ENCODE results near the gene FBN1.

DNA sequence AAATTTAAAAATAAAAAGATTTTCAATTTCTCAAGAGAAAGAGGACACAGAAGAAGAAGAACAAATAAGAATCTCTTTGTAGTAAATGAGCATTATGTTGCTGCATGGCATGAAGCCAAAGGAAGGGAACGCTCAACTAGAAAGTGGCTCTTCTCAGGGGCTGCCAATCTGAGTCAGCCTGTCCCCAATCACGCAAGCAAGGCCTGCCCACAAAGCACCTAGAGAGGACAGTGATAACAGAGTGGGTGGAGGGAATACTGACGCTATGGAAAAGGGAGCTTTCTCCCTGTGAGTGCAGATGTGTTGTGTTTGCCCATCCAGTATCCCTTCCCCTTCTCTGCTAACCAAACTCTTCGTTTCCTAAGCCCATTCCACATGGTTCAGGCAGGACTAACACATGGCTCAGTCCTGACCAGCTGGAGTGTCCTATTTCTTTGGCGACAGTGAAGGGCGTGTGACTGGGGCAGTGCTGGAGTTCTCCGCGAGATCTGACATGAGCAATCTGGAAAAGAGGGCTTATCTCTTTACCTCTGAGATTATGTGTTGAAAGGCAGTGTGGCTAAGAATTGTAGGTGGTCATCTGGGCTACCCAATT, 14.2 kb downstream of the FBN1 start:
- TF ChIP-seq INSM2 (tag by site-specific recombination; IDR thresholded peaks at IDR 0.05) (no peak), CTCF (tag by site-specific recombination; IDR thresholded peaks at IDR 0.05) (no peak), YY1 (tag by site-specific recombination; IDR thresholded peaks at IDR 0.05) (no peak), ZNF501 (tag by site-specific recombination; IDR thresholded peaks at IDR 0.05) (no peak), PBX3 (CRISPR knock-in tag; IDR thresholded peaks at IDR 0.05) (no peak)

All from HEK293 (cell line).